ENCODE results near the gene SORBS2. TPM values are rescaled to one million over a fixed set of nuclear protein-coding genes. Genes with fewer than 3 reads are reported as not detected.

Gene SORBS2
- total RNA-seq, 1 donor from 2014 or later, result 33.6 TPM

- TF ChIP-seq CTCF (IDR thresholded peaks at IDR 0.05), result no peak
- no peaks in the 10 kb centered on the region for H3K27me3 Mint-ChIP-seq (ENCODE audit: unreplicated experiment)
Measured at GRCh38 chr4:185683222-185683621, 128.8 kb downstream of the SORBS2 start.

GRCh38 chr4:185682236-185682635, 129.8 kb downstream of the SORBS2 start:
- DNase-seq (ENCODE audit: extremely low spot score, unreplicated experiment), result no peak
- Mint-ChIP-seq H3K27ac (ENCODE audit: unreplicated experiment) (no peak overlapping the region), H3K9me3 (ENCODE audit: unreplicated experiment) (no peaks in the 10 kb centered on the region), H3K36me3 (ENCODE audit: unreplicated experiment) (peaks cover 2% of the 10 kb centered on the region), H3K27me3 (ENCODE audit: unreplicated experiment) (no peaks in the 10 kb centered on the region), H3K4me1 (ENCODE audit: unreplicated experiment) (peaks cover 9% of the 10 kb centered on the region), H3K4me3 (ENCODE audit: unreplicated experiment) (no peak overlapping the region)
- TF ChIP-seq CTCF (IDR thresholded peaks at IDR 0.05), result no peak

More at GRCh38 chr4:185683222-185683621, 128.8 kb downstream of the SORBS2 start:
- Mint-ChIP-seq H3K36me3 (ENCODE audit: unreplicated experiment) (no peaks in the 10 kb centered on the region), H3K4me1 (ENCODE audit: unreplicated experiment) (peaks cover 9% of the 10 kb centered on the region), H3K9me3 (ENCODE audit: unreplicated experiment) (no peaks in the 10 kb centered on the region), H3K4me3 (ENCODE audit: unreplicated experiment) (no peak overlapping the region), H3K27ac (ENCODE audit: unreplicated experiment) (no peak overlapping the region)
- DNase-seq (ENCODE audit: extremely low spot score, unreplicated experiment), result no peak

- H3K27ac Mint-ChIP-seq (ENCODE audit: unreplicated experiment), result no peak overlapping the region
- no peak for TF ChIP-seq CTCF (IDR thresholded peaks at IDR 0.05)
- H3K4me1 Mint-ChIP-seq (ENCODE audit: unreplicated experiment), result peaks cover 9% of the 10 kb centered on the region
- no peaks in the 10 kb centered on the region for H3K9me3 Mint-ChIP-seq (ENCODE audit: unreplicated experiment)
- no peak overlapping the region for H3K4me3 Mint-ChIP-seq (ENCODE audit: unreplicated experiment)
- DNase-seq (ENCODE audit: extremely low spot score, unreplicated experiment), result no peak
- peaks cover 3% of the 10 kb centered on the region for H3K36me3 Mint-ChIP-seq (ENCODE audit: unreplicated experiment)
- no peaks in the 10 kb centered on the region for H3K27me3 Mint-ChIP-seq (ENCODE audit: unreplicated experiment)
Measured at GRCh38 chr4:185681604-185682003, 130.4 kb downstream of the SORBS2 start.

- DNase-seq (ENCODE audit: extremely low spot score, unreplicated experiment), result no peak
- no peaks in the 10 kb centered on the region for H3K27me3 Mint-ChIP-seq (ENCODE audit: unreplicated experiment)
- H3K36me3 Mint-ChIP-seq (ENCODE audit: unreplicated experiment), result peaks cover 3% of the 10 kb centered on the region
- H3K27ac Mint-ChIP-seq (ENCODE audit: unreplicated experiment), result no peak overlapping the region
- H3K9me3 Mint-ChIP-seq (ENCODE audit: unreplicated experiment), result no peaks in the 10 kb centered on the region
- H3K4me1 Mint-ChIP-seq (ENCODE audit: unreplicated experiment), result peaks cover 8% of the 10 kb centered on the region
- no peak for TF ChIP-seq CTCF (IDR thresholded peaks at IDR 0.05)
- no peak overlapping the region for H3K4me3 Mint-ChIP-seq (ENCODE audit: unreplicated experiment)
Measured at GRCh38 chr4:185680617-185681016, 131.4 kb downstream of the SORBS2 start.

GRCh38 chr4:185679523-185679922, 132.5 kb downstream of the SORBS2 start:
- Mint-ChIP-seq H3K36me3 (ENCODE audit: unreplicated experiment) (peaks cover 4% of the 10 kb centered on the region), H3K27me3 (ENCODE audit: unreplicated experiment) (no peaks in the 10 kb centered on the region), H3K27ac (ENCODE audit: unreplicated experiment) (no peak overlapping the region)

More at GRCh38 chr4:185679523-185679922, 132.5 kb downstream of the SORBS2 start:
- no peak for DNase-seq (ENCODE audit: extremely low spot score, unreplicated experiment)
- no peak for TF ChIP-seq CTCF (IDR thresholded peaks at IDR 0.05)
- H3K4me1 Mint-ChIP-seq (ENCODE audit: unreplicated experiment), result peaks cover 7% of the 10 kb centered on the region
- H3K9me3 Mint-ChIP-seq (ENCODE audit: unreplicated experiment), result no peaks in the 10 kb centered on the region
- H3K4me3 Mint-ChIP-seq (ENCODE audit: unreplicated experiment), result no peak overlapping the region

Data from osteocyte (in vitro differentiated cells).